ENCODE data around the gene FHIT.

Gene FHIT

DNA sequence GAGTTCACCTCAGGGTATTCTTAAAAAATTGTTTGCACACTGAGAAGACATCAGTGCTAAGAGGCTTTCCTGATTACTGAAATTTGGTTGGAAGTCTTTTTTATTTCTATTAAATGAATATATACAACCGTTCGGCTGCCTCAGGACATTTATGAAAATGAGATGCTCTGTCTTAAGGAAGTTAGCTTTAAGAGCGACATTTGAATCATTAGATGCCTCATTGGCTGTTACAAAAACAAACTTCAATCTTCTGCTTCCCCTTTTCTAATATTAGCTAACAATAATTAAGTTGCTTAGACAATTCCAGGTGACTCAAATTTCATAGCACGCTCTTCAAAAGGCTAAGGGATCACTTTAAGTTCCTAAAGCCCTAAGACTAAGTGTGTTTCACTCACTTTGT, 673.7 kb downstream of the FHIT start:
- Histone ChIP-seq H3K79me2 (ENCODE audit: low read length) (no peaks in the 10 kb centered on the region), H3K4me3 (ENCODE audit: low read length) (peak overlapping the region; percentile 29), H3K9ac (ENCODE audit: low read length) (peak overlapping the region; percentile 21; the same call in 1 of the 2 replicates), H4K20me1 (ENCODE audit: insufficient read depth, low read length) (no peaks in the 10 kb centered on the region), H3K27me3 (ENCODE audit: low read depth, low read length) (peaks cover 12% of the 10 kb centered on the region; the same call in 1 of the 2 replicates), H3K4me1 (ENCODE audit: low read length) (peaks cover 39% of the 10 kb centered on the region), H2AFZ (ENCODE audit: low read depth, low read length) (peak overlapping the region; percentile 14; the same call in 1 of the 2 replicates), H3K4me2 (ENCODE audit: low read length) (peak overlapping the region; percentile 63), H3K9me3 (ENCODE audit: insufficient read depth, low read length) (no peaks in the 10 kb centered on the region), H3K36me3 (replicated peaks; ENCODE audit: low read depth, low read length) (no peaks in the 10 kb centered on the region), H3K27ac (ENCODE audit: low read length) (peak overlapping the region; percentile 18; the same call in 1 of the 2 replicates)
- no peak for TF ChIP-seq EZH2phosphoT487 (IDR thresholded peaks at IDR 0.05; ENCODE audit: low read depth)
- TF ChIP-seq, protein P1, sequence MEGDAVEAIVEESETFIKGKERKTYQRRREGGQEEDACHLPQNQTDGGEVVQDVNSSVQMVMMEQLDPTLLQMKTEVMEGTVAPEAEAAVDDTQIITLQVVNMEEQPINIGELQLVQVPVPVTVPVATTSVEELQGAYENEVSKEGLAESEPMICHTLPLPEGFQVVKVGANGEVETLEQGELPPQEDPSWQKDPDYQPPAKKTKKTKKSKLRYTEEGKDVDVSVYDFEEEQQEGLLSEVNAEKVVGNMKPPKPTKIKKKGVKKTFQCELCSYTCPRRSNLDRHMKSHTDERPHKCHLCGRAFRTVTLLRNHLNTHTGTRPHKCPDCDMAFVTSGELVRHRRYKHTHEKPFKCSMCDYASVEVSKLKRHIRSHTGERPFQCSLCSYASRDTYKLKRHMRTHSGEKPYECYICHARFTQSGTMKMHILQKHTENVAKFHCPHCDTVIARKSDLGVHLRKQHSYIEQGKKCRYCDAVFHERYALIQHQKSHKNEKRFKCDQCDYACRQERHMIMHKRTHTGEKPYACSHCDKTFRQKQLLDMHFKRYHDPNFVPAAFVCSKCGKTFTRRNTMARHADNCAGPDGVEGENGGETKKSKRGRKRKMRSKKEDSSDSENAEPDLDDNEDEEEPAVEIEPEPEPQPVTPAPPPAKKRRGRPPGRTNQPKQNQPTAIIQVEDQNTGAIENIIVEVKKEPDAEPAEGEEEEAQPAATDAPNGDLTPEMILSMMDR (IDR thresholded peaks at IDR 0.05; ENCODE audit: low read depth, low read length) = no peak

DNA sequence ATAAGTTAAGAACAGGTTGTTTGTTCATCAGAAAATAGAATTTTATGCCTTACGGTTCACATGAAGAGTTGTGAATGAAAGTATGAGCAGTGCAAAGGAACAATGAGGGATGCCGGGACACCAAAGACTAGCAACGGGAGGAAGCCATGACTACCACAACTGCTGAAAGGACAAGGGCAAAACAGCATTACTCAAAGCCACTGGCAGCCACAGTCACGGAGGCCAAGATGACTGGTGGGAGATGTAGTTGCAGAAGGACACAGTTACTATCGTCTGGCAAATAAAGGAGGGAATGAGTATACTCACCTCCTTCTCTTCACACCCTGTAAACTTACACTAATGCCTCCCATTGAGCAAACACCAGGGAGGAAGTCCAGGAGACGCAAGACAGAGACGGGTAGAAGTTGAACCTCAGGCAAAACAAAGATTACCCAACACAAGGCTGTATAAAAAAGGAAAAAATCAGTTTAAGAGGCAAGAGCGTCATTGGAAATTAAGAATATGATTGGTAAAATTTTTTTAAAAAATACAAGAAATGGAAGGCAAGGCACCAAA, 675.5 kb downstream of the FHIT start:
- H3K27me3 ChIP-seq (ENCODE audit: low read depth, low read length) = peaks cover 22% of the 10 kb centered on the region; the same call in 1 of the 2 replicates
- H2AFZ ChIP-seq (ENCODE audit: low read depth, low read length) = no peak overlapping the region
- H4K20me1 ChIP-seq (ENCODE audit: insufficient read depth, low read length) = no peaks in the 10 kb centered on the region
- H3K27ac ChIP-seq (ENCODE audit: low read length) = no peak overlapping the region
- no peak overlapping the region for H3K4me3 ChIP-seq (ENCODE audit: low read length)
- no peak overlapping the region for H3K4me2 ChIP-seq (ENCODE audit: low read length)
- H3K4me1 ChIP-seq (ENCODE audit: low read length) = peaks cover 37% of the 10 kb centered on the region
- TF ChIP-seq, protein P1 (IDR thresholded peaks at IDR 0.05; ENCODE audit: low read depth, low read length) = no peak
- no peak for TF ChIP-seq EZH2phosphoT487 (IDR thresholded peaks at IDR 0.05; ENCODE audit: low read depth)
- no peaks in the 10 kb centered on the region for H3K79me2 ChIP-seq (ENCODE audit: low read length)
- no peaks in the 10 kb centered on the region for H3K9me3 ChIP-seq (ENCODE audit: insufficient read depth, low read length)
- no peaks in the 10 kb centered on the region for H3K36me3 ChIP-seq (replicated peaks; ENCODE audit: low read depth, low read length)
- no peak overlapping the region for H3K9ac ChIP-seq (ENCODE audit: low read length)

DNA sequence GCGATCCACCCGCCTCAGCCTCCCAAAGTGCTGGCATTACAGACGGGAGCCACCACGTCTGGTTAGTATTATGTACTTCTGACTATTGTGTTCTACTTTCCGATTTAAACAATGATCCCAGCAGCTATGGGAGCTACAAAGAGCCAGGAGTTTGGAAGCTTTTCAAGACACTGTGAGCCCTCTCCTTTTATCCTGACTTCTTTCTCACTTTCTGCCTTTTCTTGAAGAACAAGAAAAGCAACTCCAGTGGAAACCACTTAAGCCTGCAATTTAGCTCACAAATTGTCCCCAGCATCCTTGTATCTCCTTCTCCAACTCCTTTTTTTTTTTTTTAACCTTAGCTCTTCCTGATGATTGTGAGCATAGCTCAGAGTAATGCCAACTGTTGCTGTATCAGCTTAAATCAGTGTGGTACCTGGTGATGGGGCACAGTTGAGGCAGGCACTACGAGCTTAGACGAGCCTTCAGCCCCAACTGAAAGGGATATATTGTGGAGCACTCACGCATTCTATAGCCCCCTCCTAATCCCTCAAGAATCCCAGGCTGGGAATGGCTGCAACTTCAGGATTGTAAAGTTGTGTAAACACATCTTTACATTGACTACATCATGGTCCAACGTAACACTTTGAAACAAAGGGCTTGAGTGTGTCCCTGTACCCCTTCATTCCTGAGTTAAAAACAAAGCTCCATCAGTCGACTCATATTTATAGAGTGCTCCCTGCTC, 677.0 kb downstream of the FHIT start:
- Histone ChIP-seq H3K36me3 (replicated peaks; ENCODE audit: low read depth, low read length) (no peaks in the 10 kb centered on the region), H3K4me1 (ENCODE audit: low read length) (peaks cover 33% of the 10 kb centered on the region), H3K4me2 (ENCODE audit: low read length) (peak overlapping the region; percentile 79), H4K20me1 (ENCODE audit: insufficient read depth, low read length) (no peaks in the 10 kb centered on the region), H2AFZ (ENCODE audit: low read depth, low read length) (no peak overlapping the region), H3K27me3 (ENCODE audit: low read depth, low read length) (peaks cover 17% of the 10 kb centered on the region; the same call in 1 of the 2 replicates), H3K79me2 (ENCODE audit: low read length) (no peaks in the 10 kb centered on the region), H3K4me3 (ENCODE audit: low read length) (peak overlapping the region; percentile 48; the same call in 1 of the 2 replicates), H3K9ac (ENCODE audit: low read length) (no peak overlapping the region), H3K27ac (ENCODE audit: low read length) (no peak overlapping the region), H3K9me3 (ENCODE audit: insufficient read depth, low read length) (no peaks in the 10 kb centered on the region)
- TF ChIP-seq, protein P1 (IDR thresholded peaks at IDR 0.05; ENCODE audit: low read depth, low read length) = no peak
- no peak for TF ChIP-seq EZH2phosphoT487 (IDR thresholded peaks at IDR 0.05; ENCODE audit: low read depth)

DNA sequence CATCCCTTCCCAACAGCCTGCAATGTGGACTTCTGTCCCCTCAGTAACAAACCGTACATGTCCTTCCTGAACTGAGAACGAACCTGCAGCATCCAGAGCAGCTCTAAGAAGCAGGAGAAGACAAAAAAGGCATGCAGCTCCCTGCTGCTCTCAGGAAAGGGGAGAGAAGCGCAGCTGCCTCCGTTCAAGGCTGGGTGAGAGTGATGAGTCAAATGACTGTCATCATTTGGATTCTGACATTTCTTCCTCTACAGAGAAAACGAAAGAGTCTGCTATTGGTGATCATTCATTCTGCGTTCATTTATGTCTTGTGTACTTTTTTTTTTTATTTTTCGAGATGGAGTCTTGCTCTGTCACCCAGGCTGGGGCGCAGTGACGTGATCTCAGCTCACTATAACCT, 677.8 kb downstream of the FHIT start:
- Histone ChIP-seq H3K79me2 (ENCODE audit: low read length) (no peaks in the 10 kb centered on the region), H3K4me3 (ENCODE audit: low read length) (peak overlapping the region; percentile 48), H3K9ac (ENCODE audit: low read length) (0 out of 2 replicates have a peak overlapping the region, but pooled peaks have one; percentile 2), H2AFZ (ENCODE audit: low read depth, low read length) (no peak overlapping the region), H3K4me2 (ENCODE audit: low read length) (peak overlapping the region; percentile 79), H4K20me1 (ENCODE audit: insufficient read depth, low read length) (no peaks in the 10 kb centered on the region), H3K36me3 (replicated peaks; ENCODE audit: low read depth, low read length) (no peaks in the 10 kb centered on the region), H3K4me1 (ENCODE audit: low read length) (peaks cover 33% of the 10 kb centered on the region), H3K9me3 (ENCODE audit: insufficient read depth, low read length) (no peaks in the 10 kb centered on the region), H3K27me3 (ENCODE audit: low read depth, low read length) (peaks cover 17% of the 10 kb centered on the region; the same call in 1 of the 2 replicates), H3K27ac (ENCODE audit: low read length) (no peak overlapping the region)
- no peak for TF ChIP-seq EZH2phosphoT487 (IDR thresholded peaks at IDR 0.05; ENCODE audit: low read depth)
- TF ChIP-seq, protein P1 (IDR thresholded peaks at IDR 0.05; ENCODE audit: low read depth, low read length) = no peak
